ENCODE results near the gene TXNL1. TPM values are rescaled to one million over a fixed set of nuclear protein-coding genes. Genes with fewer than 3 reads are reported as not detected.

Gene TXNL1
- total RNA-seq, 1 donor from 2014 or later = 77.0 TPM

- Mint-ChIP-seq H3K4me1 (ENCODE audit: low read depth, unreplicated experiment) (peaks cover 7% of the 10 kb centered on the region), H3K36me3 (ENCODE audit: low read depth, unreplicated experiment) (no peaks in the 10 kb centered on the region), H3K27me3 (ENCODE audit: low read depth, unreplicated experiment) (peaks cover 3% of the 10 kb centered on the region), H3K9me3 (ENCODE audit: unreplicated experiment) (no peaks in the 10 kb centered on the region), H3K4me3 (ENCODE audit: unreplicated experiment) (no peak overlapping the region), H3K27ac (ENCODE audit: unreplicated experiment) (no peak overlapping the region)
- H3K4me2 ChIP-seq (ENCODE audit: low read length) = no peak overlapping the region
- H4K20me1 ChIP-seq (ENCODE audit: insufficient read depth, low read length) = no peaks in the 10 kb centered on the region
- TF ChIP-seq CTCF (IDR thresholded peaks at IDR 0.05; ENCODE audit: insufficient read depth, low read depth, low read length) = no peak
- TF ChIP-seq EZH2 (IDR thresholded peaks at IDR 0.05; ENCODE audit: insufficient read depth, low read length) = no peak
- H3K9ac ChIP-seq (ENCODE audit: low read length) = no peak overlapping the region
- FAIRE-seq (no peak), DNase-seq (ENCODE audit: low read depth) (no peak)
- no peaks in the 10 kb centered on the region for H3K36me3 ChIP-seq (ENCODE audit: insufficient read depth, low read length)
- no peaks in the 10 kb centered on the region for H3K79me2 ChIP-seq (ENCODE audit: insufficient read depth, low read length)
- H3K27ac ChIP-seq (ENCODE audit: low read depth, low read length) = no peak overlapping the region
- no peaks in the 10 kb centered on the region for H3K27me3 ChIP-seq (ENCODE audit: insufficient read depth, low read length)
- H3K4me3 ChIP-seq (ENCODE audit: insufficient read depth, low read depth, low read length) = no peak overlapping the region
- no peak overlapping the region for H2AFZ ChIP-seq (ENCODE audit: low read depth, low read length)
- H3K9me3 ChIP-seq (ENCODE audit: insufficient read depth, low read depth, low read length) = no peaks in the 10 kb centered on the region
- no peaks in the 10 kb centered on the region for H3K4me1 ChIP-seq (ENCODE audit: insufficient read depth, low read length)
Measured at GRCh38 chr18:56560992-56561391, 77.4 kb downstream of the TXNL1 start.

GRCh38 chr18:56559044-56559443 lies 79.3 kb downstream of the TXNL1 start:
- FAIRE-seq = no peak
- no peaks in the 10 kb centered on the region for H3K4me1 Mint-ChIP-seq (ENCODE audit: low read depth, unreplicated experiment)
- no peaks in the 10 kb centered on the region for H3K9me3 ChIP-seq (ENCODE audit: insufficient read depth, low read depth, low read length)

More at GRCh38 chr18:56559044-56559443, 79.3 kb downstream of the TXNL1 start:
- Mint-ChIP-seq H3K4me3 (ENCODE audit: unreplicated experiment) (no peak overlapping the region), H3K36me3 (ENCODE audit: low read depth, unreplicated experiment) (no peaks in the 10 kb centered on the region), H3K9me3 (ENCODE audit: unreplicated experiment) (peaks cover 6% of the 10 kb centered on the region), H3K27ac (ENCODE audit: unreplicated experiment) (no peak overlapping the region), H3K27me3 (ENCODE audit: low read depth, unreplicated experiment) (peaks cover 3% of the 10 kb centered on the region)
- Histone ChIP-seq H3K9ac (ENCODE audit: low read length) (no peak overlapping the region), H3K27me3 (ENCODE audit: insufficient read depth, low read length) (no peaks in the 10 kb centered on the region), H4K20me1 (ENCODE audit: insufficient read depth, low read length) (no peaks in the 10 kb centered on the region), H2AFZ (ENCODE audit: low read depth, low read length) (no peak overlapping the region), H3K4me1 (ENCODE audit: insufficient read depth, low read length) (no peaks in the 10 kb centered on the region), H3K79me2 (ENCODE audit: insufficient read depth, low read length) (no peaks in the 10 kb centered on the region), H3K4me3 (ENCODE audit: insufficient read depth, low read depth, low read length) (no peak overlapping the region), H3K27ac (ENCODE audit: low read depth, low read length) (no peak overlapping the region), H3K4me2 (ENCODE audit: low read length) (no peak overlapping the region), H3K36me3 (ENCODE audit: insufficient read depth, low read length) (no peaks in the 10 kb centered on the region)
- TF ChIP-seq EZH2 (IDR thresholded peaks at IDR 0.05; ENCODE audit: insufficient read depth, low read length) (no peak), CTCF (IDR thresholded peaks at IDR 0.05; ENCODE audit: insufficient read depth, low read depth, low read length) (no peak)
- no peak for DNase-seq (ENCODE audit: low read depth)

Data from astrocyte (in vitro differentiated cells and primary cell).